Tibial artery (tissue), 4 donors: ENCODE results near the gene FAM50B.

Experiments used
- DNase-seq, 2 donors: peaks; one replicate each; pipeline ENCODE4 v3.0.0-alpha.2; 2019
- H3K27ac ChIP-seq, 2 donors: fragments of 200-600 bp; sonication (generic) in 1 of 2; 1 replicate in 1 of 2; 2 replicates in 1 of 2; pipeline ENCODE4 v1.5.1; 2018 to 2019; ENCODE audit warnings: mild to moderate bottlenecking in 1 of 2
- H3K27me3 ChIP-seq, 2 donors: fragments of 200-600 bp; sonication (generic) in 1 of 2; one replicate each; pipeline versions ENCODE4 v1.5.1 to v1.6.0; 2016 to 2019
- H3K36me3 ChIP-seq, 3 donors: fragments of 200-600 bp; sonication (generic) in 2 of 3; one replicate each; pipeline ENCODE4 v1.5.1; 2016 to 2019; ENCODE audit warnings: mild to moderate bottlenecking in 2 of 3
- H3K4me1 ChIP-seq, 4 donors: fragments of 200-600 bp; sonication (generic) in 2 of 4; 1 replicate in 3 of 4; 2 replicates in 1 of 4; pipeline ENCODE4 v1.5.1; 2016 to 2019
- H3K4me3 ChIP-seq, 2 donors: fragments of 200-600 bp; sonication (generic) in 1 of 2; 1 replicate in 1 of 2; 2 replicates in 1 of 2; pipeline ENCODE4 v1.5.1; 2018 to 2019; ENCODE audit warnings: mild to moderate bottlenecking in 2 of 2
- H3K9me3 ChIP-seq, 3 donors: fragments of 200-600 bp; sonication (generic) in 1 of 3; one replicate each; pipeline ENCODE4 v1.5.1; 2016 to 2019
- intact Hi-C: fragments of 100-400 bp; cut with DNase I; formaldehyde crosslinking; loops from one replicate; pipeline ENCODE4 v1.15.0; 2023; ENCODE audit warnings: low total_unique reads
- TF ChIP-seq, protein P1 (sequence below), 2 experiments: fragments of 200-600 bp in 1 of 2; fragments of 450-650 bp in 1 of 2; IDR thresholded peaks; one replicate each; pipeline ENCODE4 v1.5.1; 2017 to 2019; ENCODE audit warnings: antibody characterized with exemption in 2 of 2, mild to moderate bottlenecking in 1 of 2, moderate library complexity in 1 of 2

FAM50B gene

DNA sequence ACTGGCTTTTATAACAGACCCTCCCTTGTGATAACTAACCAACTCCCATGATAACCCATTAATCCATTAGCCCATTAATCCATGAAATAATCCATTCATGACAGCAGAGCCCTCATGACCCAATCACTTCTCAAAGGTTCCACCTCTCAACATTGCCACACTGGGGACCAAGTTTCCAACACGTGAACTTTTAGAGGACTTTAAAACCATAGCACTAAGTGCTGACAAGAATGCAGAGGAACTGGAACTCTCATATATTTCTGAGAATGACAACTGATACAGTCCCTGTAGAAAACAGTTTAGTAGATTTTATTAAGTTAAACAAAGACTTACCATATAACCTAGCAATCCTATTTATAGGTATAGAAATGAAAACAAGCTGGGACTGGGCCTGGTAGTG, 11.4 kb upstream of the FAM50B start:
- H3K27me3 ChIP-seq: no peaks in the 10 kb centered on the region
- TF ChIP-seq, protein P1, sequence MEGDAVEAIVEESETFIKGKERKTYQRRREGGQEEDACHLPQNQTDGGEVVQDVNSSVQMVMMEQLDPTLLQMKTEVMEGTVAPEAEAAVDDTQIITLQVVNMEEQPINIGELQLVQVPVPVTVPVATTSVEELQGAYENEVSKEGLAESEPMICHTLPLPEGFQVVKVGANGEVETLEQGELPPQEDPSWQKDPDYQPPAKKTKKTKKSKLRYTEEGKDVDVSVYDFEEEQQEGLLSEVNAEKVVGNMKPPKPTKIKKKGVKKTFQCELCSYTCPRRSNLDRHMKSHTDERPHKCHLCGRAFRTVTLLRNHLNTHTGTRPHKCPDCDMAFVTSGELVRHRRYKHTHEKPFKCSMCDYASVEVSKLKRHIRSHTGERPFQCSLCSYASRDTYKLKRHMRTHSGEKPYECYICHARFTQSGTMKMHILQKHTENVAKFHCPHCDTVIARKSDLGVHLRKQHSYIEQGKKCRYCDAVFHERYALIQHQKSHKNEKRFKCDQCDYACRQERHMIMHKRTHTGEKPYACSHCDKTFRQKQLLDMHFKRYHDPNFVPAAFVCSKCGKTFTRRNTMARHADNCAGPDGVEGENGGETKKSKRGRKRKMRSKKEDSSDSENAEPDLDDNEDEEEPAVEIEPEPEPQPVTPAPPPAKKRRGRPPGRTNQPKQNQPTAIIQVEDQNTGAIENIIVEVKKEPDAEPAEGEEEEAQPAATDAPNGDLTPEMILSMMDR (IDR thresholded peaks at IDR 0.05): no peak
- H3K4me1 ChIP-seq: peaks cover 11 to 47% (median 19%) of the 10 kb centered on the region in 4 donors
- no peaks in the 10 kb centered on the region for H3K36me3 ChIP-seq
- H3K9me3 ChIP-seq: no peaks in the 10 kb centered on the region
- intact Hi-C loops: no loop called here
- H3K27ac ChIP-seq: peak overlapping the region in 1 of 2 donors; percentile 1
- H3K4me3 ChIP-seq: no peak overlapping the region
- DNase-seq: no peak

DNA sequence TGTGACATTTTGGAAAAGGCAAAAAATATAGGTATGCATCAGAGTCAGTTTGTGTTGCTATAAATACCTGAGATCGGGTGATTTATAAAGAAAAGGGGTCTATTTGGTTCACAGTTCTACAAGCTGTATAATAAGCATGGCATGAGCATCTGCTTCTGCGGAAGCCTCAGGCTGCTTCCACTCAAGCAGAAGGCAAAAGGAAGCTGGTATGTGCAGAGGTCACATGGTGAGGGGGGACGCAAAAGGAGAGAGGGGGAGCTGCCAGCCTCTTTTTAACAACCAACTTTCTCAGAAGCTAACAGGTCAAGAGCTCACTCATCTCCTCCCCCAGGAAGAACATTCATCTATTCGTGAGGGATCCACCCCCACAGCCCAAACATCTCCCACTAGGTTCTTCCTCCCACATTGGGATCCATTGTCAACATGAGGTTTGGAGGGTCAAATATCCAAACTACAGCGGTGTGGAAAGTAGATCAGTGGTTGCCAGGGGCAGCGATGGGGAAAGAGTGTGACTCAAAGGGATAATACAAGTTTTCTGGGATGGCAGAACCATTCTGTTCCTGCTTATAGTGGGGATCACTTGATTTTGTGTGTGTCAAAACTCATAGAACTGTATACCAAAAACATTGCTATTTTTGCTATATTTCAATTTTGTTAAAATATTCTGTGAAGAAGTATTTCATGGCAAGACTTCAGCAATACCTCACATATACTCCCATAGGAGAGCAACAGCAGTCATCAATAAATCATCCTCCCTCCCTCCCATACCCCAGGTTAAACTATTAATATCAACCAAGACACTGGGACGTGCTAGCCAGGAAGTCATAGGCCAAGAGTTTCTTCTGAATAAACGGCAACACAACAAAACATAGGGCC, 9.9 kb upstream of the FAM50B start:
- H3K4me1 ChIP-seq: peaks cover 11 to 62% (median 30%) of the 10 kb centered on the region in 4 donors
- no peak for DNase-seq
- intact Hi-C loops: no loop called here

DNA sequence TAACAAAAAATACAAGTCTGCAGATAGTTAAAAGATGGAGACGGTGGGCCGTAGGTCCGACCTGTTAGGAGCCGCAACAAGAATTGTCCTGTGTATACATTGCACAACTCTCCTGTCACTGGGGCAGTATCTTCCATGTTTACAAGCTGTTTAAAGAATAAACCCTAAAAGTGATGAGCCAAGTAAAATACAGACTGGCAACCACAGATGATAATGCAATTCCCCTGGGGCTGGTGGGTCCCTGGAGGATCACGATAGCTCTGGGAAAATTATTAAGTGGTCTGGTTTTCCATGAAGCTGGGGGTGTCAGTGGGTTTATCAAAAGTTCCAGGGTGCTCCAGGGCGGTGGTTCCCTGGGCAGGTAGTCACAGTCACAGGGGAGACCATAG, 8.1 kb upstream of the FAM50B start:
- Histone ChIP-seq H3K9me3 (no peaks in the 10 kb centered on the region), H3K36me3 (no peaks in the 10 kb centered on the region), H3K4me1 (peaks cover 11 to 64% (median 32%) of the 10 kb centered on the region in 4 donors), H3K27ac (peak overlapping the region; percentile 77), H3K27me3 (no peaks in the 10 kb centered on the region), H3K4me3 (no peak overlapping the region)
- DNase-seq: no peak
- TF ChIP-seq, protein P1 (IDR thresholded peaks at IDR 0.05): no peak
- intact Hi-C loops: no loop called here

More for the DNA sequence above, 9.9 kb upstream of the FAM50B start:
- TF ChIP-seq, protein P1 (IDR thresholded peaks at IDR 0.05): no peak
- Histone ChIP-seq H3K27ac (peak overlapping the region in 1 of 2 donors; percentile 77), H3K9me3 (no peaks in the 10 kb centered on the region), H3K4me3 (no peak overlapping the region), H3K27me3 (no peaks in the 10 kb centered on the region), H3K36me3 (no peaks in the 10 kb centered on the region)

DNA sequence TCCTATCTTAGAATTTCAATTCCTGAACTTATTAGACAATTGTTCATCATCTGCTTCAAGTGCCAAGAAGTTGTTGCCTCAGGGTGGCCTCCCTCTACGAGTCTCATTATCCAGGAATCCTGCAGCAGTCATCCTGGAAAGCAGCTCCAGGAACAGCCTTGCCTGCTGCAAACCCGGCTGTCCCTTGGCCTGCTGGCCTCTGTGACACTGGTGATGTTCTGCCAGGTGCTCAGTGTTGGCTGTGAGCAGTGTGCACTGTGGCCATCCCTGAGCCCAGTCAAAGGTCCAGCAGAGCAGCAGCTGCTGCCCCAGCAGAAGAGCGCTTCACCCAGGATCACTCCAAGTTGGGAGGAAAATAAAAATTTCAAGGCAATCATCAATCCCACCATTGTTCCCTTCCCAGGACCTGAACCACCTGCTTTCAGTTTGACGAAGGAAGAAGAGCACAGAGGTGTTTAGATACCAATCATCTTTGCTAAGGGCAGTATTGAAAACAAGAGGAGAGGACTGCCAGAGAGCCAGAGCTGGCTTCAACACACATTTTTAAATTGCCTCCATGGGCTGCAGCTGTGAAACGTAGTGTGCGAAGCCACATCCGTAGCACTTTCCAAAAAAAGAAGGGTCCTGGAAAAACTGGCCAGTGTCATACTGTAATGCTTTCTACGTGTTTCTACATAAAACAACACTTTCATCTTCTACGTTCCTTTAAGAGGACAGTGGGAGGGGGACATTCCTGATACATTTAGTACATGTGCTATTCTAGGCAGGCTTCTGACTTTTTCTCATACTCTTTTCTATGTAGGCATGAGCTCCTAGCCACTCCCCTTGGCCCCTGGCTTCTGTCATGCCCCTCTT, 7.2 kb upstream of the FAM50B start:
- intact Hi-C loops: no loop called here
- peak in 1 of 2 donors; percentile 79 for DNase-seq
- Histone ChIP-seq H3K9me3 (no peaks in the 10 kb centered on the region), H3K27ac (peak overlapping the region; percentile 77), H3K4me3 (no peak overlapping the region), H3K27me3 (no peaks in the 10 kb centered on the region), H3K4me1 (peaks cover 11 to 64% (median 32%) of the 10 kb centered on the region in 4 donors), H3K36me3 (no peaks in the 10 kb centered on the region)
- TF ChIP-seq, protein P1 (IDR thresholded peaks at IDR 0.05): no peak

DNA sequence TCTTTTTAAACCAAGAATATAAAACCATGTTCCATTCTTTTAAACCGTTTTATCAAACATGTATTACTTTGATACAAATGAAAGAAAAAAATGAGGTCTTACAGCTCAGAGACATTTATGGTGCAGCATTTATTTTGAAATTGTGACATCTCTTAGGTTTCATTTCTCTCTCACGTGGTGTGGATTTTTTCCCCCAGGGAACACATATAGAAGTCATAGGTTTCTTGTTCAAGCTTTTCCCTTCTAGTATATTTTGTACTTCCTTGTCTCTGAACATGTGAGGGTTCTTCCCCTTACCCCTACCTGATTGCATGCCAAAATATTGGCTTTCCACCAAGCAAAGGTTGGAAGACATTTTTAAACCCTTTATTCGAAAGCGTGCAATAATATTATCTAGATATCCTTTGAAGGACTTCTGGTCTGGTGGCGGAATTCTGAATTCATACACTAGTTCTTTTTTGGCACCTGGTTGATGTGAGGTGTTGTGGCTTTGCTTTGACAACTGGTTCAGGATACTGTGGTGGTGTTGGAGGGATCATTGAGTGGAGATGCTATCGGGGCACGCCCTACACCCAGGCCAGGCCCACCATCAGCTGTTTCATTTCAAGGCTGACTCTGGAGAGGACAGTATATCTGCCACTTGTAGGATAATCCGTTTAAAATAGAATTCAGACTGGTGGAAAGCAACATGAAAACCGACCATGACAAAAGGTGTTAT, 5.6 kb upstream of the FAM50B start:
- DNase-seq: no peak
- H3K4me3 ChIP-seq: no peak overlapping the region
- H3K27ac ChIP-seq: peak overlapping the region; percentile 77
- TF ChIP-seq, protein P1 (IDR thresholded peaks at IDR 0.05): no peak
- H3K36me3 ChIP-seq: no peaks in the 10 kb centered on the region
- no peaks in the 10 kb centered on the region for H3K27me3 ChIP-seq
- intact Hi-C loops: no loop called here
- H3K9me3 ChIP-seq: no peaks in the 10 kb centered on the region
- peaks cover 11 to 80% (median 34%) of the 10 kb centered on the region in 4 donors for H3K4me1 ChIP-seq
